HG03066 (cell line): ENCODE data around the gene ANGPT4.

Experiments used
- ATAC-seq: cut with Tn5 transposase; IDR thresholded peaks from one replicate; pipeline ENCODE4 v1.9.1; 2021; ENCODE audit warnings: low read depth; ENCODE audit not compliant: unreplicated experiment

Gene ANGPT4

GRCh38 chr20:940926-941325 lies 24.8 kb upstream of the ANGPT4 start:
- no peak for ATAC-seq

GRCh38 chr20:939606-940005 lies 23.5 kb upstream of the ANGPT4 start:
- no peak for ATAC-seq

GRCh38 chr20:934186-934840 lies 18.2 kb upstream of the ANGPT4 start:
- ATAC-seq = no peak

- no peak for ATAC-seq
Observed at GRCh38 chr20:933029-933428, 16.9 kb upstream of the ANGPT4 start.

GRCh38 chr20:931401-931800 lies 15.3 kb upstream of the ANGPT4 start:
- ATAC-seq = no peak

- no peak for ATAC-seq
Observed at GRCh38 chr20:926670-927069, 10.5 kb upstream of the ANGPT4 start.

- ATAC-seq = no peak
Observed at GRCh38 chr20:925516-925915, 9.4 kb upstream of the ANGPT4 start.

GRCh38 chr20:924639-925038 lies 8.5 kb upstream of the ANGPT4 start:
- ATAC-seq = no peak

- ATAC-seq = no peak
Observed at GRCh38 chr20:922781-923180, 6.6 kb upstream of the ANGPT4 start.

GRCh38 chr20:921068-921467 lies 4.9 kb upstream of the ANGPT4 start:
- ATAC-seq = no peak

GRCh38 chr20:920311-920710 lies 4.2 kb upstream of the ANGPT4 start:
- ATAC-seq = no peak

- ATAC-seq = no peak
Observed at GRCh38 chr20:919491-919916, 3.4 kb upstream of the ANGPT4 start.

- no peak for ATAC-seq
Observed at GRCh38 chr20:917416-917815, 1.3 kb upstream of the ANGPT4 start.

- no peak for ATAC-seq
Observed at GRCh38 chr20:916825-917224, 691 bp upstream of the ANGPT4 start.

GRCh38 chr20:914727-915498 lies 1.2 kb downstream of the ANGPT4 start:
- ATAC-seq = no peak

- no peak for ATAC-seq
Observed at GRCh38 chr20:913306-913849, 2.8 kb downstream of the ANGPT4 start.

- ATAC-seq = no peak
Observed at GRCh38 chr20:911882-912600, 4.1 kb downstream of the ANGPT4 start.

- ATAC-seq = no peak
Observed at GRCh38 chr20:910870-911770, 5.0 kb downstream of the ANGPT4 start.

- ATAC-seq = no peak
Observed at GRCh38 chr20:910132-910869, 5.8 kb downstream of the ANGPT4 start.

GRCh38 chr20:909641-910040 lies 6.5 kb downstream of the ANGPT4 start:
- ATAC-seq = no peak
